NCI-H460 (cell line): ENCODE results near the gene P3H1. TPM values are rescaled to one million over a fixed set of nuclear protein-coding genes. Genes with fewer than 3 reads are reported as not detected.
"Not testable (repeated sequence)": the region's sequence is repeated elsewhere in the genome, so short reads cannot be mapped to it uniquely, and the experiment has no call there.

ENCODE experiments used
- DNase-seq: peaks from one replicate; pipeline ENCODE4 v3.0.0-alpha.2; 2016; ENCODE audit warnings: low read depth; ENCODE audit errors: extremely low read depth
- total RNA-seq: library from RNA; depleted of rRNA; stranded (reverse); fragments of >200 nt; shearing (Covaris generic); gene quantifications from 2 replicates; pipeline ENCODE4 v1.2.3, GENCODE V29; 2014

The P3H1 gene
- total RNA-seq, 1 experiment from 2014 or later: 51.0 TPM

DNA sequence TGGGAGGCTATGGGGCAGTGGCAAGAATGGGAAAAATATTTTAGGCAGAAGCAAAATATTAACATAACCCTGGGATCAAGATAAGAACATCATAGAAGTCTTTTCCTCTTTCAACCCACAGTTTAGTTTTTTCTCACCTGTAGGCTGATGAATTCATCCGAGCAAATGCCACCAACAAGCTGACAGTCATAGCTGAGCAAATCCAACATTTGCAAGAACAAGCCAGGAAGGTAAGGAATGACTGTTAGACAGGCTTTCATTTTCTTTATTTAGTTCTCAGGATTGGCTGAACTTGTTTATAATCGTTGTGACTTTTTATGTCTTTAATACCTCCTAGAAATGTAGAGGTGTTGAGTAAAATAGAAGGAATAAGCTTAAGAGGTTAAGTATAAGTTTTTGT is 6.6 kb upstream of the P3H1 start:
- DNase-seq: no peak

DNA sequence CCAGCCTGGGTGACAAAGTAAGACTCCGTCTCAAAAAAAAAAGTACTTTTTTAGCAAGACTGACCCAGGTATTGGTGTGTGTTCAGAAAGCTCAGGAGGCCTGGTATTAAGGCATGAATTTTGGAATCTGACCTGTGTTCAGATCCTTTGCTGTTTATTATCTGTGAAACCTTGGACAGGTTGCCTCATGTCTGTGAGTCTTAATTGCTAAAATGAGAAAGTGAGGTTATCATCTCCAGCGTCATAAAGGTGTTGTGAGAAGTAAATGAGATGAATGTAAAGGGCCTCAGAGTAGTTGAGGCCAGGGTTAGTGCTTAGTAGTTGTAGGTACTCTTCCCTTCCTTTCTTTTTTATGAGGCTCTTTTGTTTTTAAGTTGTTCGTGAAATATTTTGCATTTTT is 3.0 kb upstream of the P3H1 start:
- no peak for DNase-seq

DNA sequence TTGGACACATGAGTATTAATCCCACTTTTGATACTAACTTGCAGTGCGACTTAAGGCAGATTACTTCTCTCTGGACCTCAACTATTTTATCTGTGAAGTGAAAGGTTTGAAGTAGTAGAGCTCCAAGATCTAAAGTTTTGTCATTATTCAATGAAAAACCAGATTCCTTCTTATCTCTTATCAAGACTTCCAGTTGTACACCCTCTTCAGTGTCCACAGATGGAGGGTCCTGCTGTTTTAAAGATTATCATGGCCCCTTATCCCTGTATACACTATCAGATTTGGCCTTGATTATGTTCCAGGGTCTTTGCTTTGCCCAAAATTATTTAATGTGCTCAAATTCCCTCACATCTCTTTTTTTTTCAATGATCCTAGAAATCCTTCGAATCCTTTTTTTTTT is 1.3 kb upstream of the P3H1 start:
- no peak for DNase-seq

DNA sequence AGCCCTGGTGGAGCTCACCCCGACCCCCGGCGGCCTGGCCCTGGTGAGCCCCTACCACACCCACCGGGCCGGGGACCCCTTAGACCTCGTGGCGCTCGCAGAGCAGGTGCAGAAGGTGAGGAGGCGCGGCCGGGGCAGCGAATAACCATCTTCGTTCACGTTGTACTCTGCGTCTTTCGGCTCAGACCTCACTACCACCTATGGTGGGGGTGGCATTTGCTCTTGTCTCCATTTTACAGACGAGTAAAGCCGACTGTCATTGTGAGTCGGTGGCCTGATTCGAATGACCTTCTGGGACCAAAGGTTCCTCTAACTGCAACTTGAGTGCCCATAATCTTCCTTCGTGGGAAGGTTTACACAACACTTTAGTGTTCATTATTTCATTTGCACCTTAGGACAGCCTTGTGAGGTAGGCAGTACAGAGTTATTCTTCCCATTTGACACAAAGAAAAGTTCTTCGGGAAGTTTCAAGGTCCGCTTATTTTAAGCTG is 727 bp upstream of the P3H1 start:
- DNase-seq: no peak

DNA sequence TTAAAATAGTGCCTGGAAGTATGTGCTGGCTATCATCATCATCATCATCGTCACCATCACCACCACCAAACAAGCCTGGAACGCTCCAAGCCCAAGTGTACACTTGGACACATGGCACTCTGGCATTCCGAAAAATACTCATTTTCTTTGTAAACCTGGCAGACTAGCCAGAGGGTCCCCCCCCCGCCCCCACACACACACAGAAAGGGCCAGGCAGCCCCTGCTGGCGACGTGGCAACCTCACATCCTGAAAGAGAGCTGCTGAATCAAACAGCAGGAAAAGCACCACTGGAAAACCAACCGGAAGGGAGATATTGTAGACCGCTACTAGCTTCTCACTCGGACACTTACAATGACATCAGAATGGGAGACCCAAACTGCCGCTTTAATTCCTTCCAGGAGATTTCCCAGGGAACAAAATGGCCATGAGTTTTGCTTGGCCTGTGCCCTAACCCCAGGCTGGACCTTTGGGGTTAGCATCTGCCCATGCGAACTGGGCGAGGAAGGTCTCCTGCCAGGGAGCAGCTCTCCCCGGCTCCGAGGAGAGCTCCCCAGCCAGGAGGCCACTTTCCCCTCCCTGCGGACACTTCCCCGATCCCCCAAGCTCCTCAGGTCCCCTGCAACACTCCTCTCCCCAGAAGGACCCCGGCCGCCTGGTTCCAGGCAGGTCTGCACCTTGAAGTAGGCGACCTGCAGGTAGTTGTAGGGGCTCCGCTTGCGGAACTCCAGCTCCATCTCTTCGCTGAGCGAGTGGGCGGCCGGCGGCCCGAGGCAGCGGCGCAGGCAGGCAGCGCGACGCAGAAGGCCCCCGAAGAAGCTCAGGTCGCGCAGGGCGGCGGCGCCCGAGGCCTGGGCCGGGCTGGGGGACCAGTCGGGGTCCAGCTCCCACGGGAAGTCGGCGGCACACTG is 742 bp downstream of the P3H1 start:
- peak; percentile 29 for DNase-seq

DNA sequence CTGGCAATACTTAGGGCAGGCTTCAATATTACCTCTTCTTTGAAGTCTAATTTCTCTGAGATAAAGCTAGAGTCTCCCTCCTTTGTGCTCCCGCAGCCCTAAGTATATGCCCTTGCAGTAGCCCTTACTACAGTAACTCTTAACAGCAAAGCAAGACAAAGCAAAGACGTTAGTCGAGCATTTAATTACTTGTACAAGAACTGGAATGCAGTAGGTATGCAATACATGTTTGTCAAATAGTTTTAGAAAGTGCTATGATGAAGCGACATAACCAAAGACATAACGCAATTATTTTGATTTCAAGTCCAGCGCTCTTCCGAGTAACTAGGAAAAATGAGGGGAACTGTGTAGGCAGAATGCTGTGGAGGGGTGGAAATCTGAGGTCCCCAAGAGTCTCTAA is 1.6 kb downstream of the P3H1 start:
- DNase-seq: no peak

DNA sequence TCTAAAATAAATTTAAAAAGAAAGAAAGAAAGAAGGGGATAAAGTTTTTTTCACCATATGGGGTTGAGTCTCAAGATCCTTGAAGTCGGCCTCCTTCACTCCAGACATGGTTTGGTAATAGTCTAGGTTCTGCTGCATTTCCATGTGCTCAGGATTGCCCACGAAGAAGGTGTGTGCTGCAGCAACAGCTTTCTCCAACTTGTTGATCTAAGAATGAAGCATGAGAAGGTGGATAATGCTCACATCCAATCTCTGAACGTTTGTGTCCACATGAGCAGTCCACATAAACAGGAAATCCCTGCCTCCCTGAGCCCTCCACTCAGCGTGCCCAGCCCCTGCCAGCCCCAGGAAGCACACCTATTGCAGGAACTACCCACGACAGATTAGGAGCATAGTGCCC is 4.6 kb downstream of the P3H1 start:
- no peak for DNase-seq

DNA sequence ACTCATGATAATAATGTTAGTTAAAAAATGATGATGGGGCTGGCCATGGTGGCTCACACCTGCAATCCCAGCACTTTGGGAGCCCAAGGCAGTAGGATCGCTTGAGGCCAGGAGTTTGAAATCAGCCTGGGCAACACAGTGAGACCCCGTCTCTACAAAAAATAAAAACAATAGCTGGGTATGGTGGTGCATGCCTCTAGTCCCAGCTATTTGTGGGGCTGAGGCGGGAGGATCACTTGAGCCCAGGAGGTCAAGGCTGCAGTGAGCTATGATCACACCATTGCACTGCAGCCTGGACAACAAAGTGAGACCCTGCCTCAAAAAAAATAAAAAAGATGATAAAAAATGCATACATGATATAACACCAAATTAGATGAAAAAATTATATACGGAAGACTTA is 5.3 kb downstream of the P3H1 start:
- no peak for DNase-seq

DNA sequence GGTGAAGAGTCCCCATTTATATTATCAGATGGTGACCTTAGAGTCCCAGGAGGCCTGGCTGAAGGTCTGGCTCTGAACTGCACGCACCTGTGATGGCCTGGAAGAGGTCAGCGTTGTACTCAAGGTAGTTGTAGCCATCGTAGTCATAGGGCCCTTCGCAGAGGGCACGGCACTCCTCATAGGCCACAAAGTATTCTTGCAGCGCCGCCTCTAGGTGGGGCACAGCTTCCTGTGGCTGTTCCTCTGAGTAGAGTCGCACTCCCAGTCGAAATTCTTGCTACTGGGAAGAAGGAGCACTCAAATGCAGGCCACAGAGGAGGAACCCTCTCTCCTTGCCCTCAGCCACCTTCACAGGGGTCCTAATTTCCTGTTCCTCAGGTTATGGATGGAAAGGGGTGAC is 7.7 kb downstream of the P3H1 start:
- no peak for DNase-seq

DNA sequence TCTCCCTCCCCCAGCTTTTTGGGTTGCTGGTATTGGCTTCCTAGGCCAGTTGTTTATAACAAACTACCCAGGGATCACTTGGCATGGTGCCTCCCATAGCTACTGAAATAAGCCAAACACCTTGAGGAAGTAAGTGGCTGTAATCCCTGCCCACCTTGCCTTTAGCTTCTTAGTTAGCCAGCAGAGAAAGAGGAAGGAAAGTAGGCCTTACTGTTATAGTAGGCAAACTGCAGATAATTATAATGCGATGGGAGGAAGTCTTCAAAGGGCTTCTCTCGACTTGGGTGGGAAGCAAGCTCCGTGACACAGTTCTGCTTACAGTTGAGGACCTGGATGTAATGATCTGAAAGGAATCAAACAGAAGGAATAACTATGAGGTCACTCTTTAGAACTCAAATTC is 8.2 kb downstream of the P3H1 start:
- no peak for DNase-seq

DNA sequence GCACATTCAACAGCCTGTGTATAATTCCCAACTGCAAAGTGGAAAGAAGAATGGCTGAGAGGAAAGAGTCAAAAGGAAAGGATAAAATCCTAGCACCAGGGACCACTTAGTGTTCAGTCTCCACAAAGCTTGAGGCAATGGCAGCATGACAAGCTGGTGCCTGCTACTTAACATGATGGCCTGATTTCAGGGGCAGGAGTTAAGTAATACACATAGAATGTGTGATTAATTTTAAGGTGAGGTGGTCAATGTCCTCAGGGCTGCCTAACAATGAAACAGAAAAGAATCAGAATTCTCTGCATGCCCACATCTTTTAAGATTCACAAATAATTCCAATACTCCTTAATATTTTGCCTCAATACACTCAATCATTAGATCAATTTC is 8.9 kb downstream of the P3H1 start:
- DNase-seq: no peak

DNA sequence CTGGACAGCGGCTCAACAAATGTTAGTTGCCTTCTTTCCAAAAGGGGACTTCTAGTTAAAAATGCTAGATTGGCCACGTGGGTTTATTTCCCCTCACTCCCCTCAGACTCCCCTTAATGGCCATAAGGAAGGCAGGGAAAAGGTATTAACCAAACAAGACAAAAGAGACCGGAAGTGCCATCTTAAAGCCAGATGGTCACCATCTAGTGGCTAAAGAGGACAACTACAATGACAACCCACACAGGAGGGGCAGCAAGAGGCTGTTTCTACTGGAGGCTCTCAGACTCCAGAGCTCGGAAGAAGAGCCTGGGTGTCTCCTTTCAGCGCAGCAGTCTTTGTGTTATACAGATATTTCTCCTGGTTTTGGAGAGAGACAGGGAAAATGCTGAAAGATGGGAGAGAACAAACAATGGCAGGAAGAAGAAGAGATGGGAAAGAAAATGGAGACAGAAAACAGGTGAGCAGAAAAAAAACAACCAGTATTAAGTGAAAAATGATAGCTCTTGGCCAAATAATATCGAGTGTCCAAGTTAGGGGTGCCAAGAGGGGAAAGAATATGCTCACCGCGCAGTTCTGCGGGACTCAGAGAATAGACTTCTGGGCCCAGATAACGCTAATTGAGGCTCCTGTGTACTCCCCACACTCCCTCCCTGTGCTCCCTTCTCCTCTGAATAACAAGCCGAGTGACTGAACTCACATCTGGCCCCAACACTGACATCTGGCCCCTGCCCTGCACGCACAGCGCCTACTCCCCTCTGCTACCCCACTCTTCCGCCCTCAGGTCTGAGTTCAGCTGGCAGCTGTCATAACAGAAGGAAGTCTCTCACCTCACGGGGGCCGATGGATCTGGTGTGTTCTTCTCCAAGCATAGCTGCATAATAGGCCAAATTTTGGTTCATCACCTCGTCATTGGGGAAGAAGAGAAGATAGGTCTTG is 9.6 kb downstream of the P3H1 start:
- DNase-seq: peak; percentile 37

DNA sequence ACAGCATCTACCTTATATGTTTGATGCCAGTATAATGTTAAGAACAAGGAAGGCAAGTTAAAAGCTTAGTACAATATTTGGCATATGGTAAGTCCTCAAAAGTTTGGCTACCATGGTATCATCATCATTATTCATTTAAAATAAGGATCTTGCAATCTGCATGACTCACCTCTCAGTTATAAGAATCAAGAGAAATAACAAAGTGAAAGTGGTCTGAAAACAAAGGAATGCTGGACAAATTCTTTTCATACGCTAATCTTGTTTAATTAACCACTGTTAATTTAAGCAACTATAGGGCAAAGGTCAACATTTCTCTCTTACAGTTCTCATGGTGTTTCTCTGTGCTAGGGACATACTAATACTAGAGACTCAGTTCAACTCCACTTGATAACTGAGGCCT is 13.8 kb downstream of the P3H1 start:
- no peak for DNase-seq

DNA sequence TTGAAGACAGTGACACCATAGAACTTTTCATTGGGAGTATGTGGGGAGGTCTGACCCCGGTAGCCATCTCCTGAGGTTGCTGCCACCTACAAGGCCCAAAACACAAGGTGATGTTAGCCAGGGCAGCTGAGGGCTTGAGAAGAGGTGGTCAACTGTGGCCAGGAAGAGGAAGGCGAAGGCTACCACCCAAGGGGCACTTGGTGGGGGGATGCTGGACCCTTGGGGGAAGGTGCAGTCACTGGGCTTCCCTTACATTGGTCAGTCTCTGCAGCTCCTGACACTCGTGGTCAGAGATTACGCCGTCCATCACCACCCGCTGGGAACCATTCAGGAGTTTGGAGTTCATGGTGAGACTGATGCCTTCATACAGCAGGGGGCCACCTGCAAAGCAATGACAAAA is 14.5 kb downstream of the P3H1 start:
- no peak for DNase-seq

DNA sequence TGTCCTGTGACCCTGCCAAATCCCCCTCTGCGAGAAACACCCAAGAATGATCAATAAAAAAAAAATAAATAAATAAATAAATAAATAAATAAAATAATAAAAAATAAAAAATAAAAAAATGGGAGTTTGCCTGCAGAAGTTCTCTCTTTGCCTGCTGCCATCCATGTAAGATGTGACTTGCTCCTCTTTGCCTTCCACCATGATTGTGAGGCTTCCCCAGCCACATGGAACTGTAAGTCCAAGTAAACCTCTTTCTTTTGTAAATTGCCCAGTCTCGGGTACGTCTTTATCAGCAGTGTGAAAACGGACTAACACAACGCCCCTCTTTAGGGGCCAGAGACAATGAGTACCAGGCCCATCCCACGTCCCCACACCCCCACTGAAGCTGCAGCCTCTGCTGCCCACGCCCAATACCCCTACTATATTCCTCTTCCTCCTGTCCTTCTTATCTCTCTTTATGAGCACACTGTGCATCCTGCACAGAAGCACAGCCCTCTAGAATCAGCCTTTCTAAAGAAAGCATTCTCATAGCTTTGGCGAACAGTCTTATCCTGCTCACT is 15.2 kb downstream of the P3H1 start:
- not testable (repeated sequence) for DNase-seq

DNA sequence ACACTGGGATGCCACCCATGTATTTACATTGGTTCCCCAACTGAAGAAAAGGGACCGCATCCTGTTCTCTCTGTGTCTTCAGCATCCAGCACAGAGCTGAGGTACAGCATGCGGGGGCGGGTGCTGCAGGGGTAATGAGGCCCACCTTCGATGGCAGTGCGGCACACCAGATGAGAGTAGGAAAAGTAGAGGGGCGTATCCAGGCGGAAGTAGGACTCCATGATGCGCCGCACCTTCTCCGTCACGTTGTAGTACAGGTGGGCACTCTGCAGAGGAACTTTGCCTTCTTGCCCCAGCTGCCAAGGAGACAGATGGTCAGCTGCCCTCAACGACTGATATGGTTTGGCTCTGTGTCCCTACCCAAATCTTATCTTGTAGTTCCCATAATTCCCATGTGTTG is 16.8 kb downstream of the P3H1 start:
- no peak for DNase-seq

DNA sequence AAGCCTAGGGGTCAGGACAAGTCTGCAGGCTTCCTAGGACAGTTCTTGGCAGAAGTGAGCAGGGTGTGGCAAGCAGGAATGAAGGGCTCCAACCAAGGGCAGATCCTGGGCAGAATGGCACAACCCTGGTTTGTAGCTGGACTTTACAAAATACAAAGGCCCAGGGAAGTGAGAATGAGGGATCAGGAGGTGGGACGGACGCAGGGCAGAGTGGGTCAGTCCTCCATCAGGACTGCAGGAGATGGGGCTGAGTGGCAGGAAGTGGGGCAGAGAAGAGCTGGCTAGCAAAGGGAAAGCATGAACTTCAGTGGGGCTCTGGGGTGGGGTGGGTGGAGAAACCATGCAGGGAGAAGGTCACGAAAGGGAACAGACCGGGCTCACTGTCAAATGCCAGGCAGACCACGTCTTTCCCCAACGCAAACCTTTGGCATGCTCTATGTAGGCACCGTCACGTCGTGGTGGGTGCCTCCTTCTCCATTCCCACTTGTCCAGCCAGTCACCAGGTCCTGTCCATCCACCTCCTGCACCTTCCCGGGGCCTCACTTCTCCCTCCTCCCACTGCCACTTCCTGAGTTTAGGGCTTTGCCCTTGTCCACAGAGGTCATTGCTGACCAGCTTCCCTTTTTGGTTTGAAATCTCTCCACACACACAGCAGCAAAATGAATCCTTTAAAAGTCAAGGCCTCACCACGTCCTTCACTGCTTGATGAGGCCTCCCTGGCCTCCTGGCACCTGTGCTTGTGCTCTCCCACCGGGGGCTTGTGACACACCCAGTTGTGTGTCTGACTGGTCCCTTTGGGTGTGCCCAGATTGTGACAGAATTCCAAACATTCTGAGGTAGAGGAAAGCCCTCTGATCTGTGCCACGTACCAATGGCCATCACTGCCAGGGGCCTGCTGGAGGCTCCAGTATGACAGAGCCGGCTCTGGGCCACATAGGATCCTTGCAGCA is 18.1 kb downstream of the P3H1 start:
- no peak for DNase-seq

DNA sequence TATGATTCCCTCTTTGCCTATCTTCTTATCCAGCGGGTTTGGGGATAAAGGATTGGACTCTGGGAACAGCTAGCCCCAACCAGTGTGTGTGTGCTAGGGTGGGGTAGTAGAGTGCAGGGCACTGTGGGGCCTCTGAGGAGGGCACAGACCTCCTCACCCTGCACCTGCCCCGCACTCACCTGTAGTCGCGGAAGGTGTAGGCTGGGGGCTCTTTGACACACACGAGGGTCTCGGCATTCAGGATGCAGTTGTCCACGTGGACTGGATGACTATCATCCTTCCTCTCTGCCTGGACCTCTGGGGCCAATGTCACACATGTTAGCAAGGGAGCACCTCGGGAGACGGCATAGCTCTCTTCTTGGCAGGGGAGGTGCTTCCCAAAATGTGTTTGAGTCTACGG is 18.8 kb downstream of the P3H1 start:
- no peak for DNase-seq

DNA sequence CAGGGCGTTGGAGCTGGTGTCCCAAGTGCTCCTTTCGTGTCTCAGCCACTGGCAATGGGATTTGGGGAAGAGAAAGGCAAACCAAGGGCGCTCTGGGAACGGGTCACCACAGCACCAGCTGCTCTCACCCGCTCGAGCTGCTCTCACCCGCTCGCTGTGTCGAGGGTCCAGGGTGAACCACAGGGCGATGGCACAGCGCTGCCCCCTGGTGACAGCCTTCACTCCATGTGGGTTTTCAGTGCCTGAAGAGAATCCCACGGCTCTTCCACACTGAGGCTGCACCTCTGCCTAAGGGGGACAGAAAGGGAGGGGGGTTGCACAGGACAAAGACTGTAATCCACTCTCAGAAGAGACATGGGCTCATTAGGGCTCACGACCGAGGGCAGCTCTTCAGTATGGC is 19.7 kb downstream of the P3H1 start:
- DNase-seq: no peak

DNA sequence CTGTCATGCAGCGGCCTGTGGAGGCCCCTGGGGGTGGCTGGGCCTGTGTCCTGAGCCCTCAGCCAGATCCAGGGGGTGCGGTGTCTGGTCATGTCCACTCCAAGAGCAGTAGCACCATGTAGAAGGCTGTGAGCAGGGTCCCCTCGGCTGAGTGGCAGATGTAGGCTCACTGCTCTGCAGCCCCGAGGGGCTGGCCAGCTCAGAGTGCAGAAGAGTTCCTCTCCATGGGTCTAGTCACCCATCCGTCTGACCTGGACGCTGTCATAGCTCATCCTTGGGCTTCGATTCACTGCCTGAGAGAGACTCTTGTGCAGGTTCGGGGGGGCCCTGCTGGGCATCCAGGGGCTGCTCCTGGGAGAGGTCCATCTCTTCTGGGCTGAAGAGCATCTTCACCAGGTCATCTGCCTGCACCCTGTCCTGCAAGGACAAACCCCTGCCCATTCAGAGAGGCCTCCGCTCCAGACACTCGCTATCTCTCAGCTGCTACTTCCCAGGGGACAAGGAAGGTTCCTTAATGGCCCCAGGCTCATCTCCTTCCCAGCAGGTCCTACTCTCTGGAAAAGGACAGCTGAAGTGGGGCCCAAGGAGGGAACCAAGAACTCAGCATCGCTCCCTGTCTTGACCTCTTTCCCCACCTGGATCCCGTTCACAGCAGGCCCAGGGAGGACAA is 20.3 kb downstream of the P3H1 start:
- DNase-seq: no peak
